ENCODE results near the gene BLMH. TPM values are rescaled to one million over a fixed set of nuclear protein-coding genes. Genes with fewer than 3 reads are reported as not detected.
"Not testable (repeated sequence)": the region's sequence is repeated elsewhere in the genome, so short reads cannot be mapped to it uniquely, and the experiment has no call there.

BLMH gene
- total and polyA plus RNA-seq, 2 experiments from 2014 or later = 36.4 to 58.7 TPM

DNA sequence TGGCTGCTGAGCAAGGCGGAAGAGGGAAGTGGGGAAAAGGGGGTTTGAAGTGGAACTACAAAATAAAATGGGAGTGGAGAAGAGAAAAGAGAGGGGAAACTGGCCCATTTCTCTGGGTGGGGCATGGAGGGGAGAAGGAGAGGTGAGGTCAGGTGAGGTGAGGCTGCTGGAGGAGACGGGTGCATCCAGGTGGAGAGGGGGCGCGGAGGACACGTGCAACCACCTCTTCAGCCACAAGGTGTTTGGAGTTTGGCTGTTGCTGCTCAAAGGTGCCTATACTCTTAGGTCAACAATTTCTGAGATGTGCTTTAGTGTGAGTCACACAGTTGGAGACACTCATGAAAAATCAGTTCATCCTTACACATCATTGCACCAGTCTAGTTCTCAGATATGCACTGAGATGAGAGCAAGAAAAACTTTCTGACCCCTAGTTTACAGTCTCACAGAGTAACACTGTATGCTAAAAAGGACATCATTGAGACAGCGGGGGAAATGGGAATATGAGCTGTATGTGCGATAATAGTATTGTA lies 61.1 kb downstream of the BLMH start:
- DNase-seq (ENCODE audit: low spot score) (no peak), ATAC-seq (peak; percentile 17)
- Mint-ChIP-seq H3K27me3 (ENCODE audit: insufficient read depth, low read depth, poor library complexity) (peaks cover 35% of the 10 kb centered on the region), H3K36me3 (ENCODE audit: low read depth) (no peaks in the 10 kb centered on the region), H3K9me3 (no peaks in the 10 kb centered on the region), H3K4me1 (peaks cover 3% of the 10 kb centered on the region; the same call in 2 of the 3 replicates), H3K27ac (no peak overlapping the region), H3K4me3 (no peak overlapping the region)
- Histone ChIP-seq H3K27me3 (ENCODE audit: insufficient read depth) (peaks cover 37% of the 10 kb centered on the region), H3K36me3 (ENCODE audit: insufficient read depth) (no peaks in the 10 kb centered on the region), H3F3A (replicated peaks; ENCODE audit: low read depth) (no peaks in the 10 kb centered on the region), H3K27ac (ENCODE audit: low read depth) (no peak overlapping the region), H3K4me2 (no peak overlapping the region), H4K20me1 (replicated peaks; ENCODE audit: insufficient read depth) (no peaks in the 10 kb centered on the region), H2AFZ (no peak overlapping the region; the same call in 1 of the 2 replicates), H3K4me3 (no peak overlapping the region), H3K9me2 (ENCODE audit: insufficient read depth) (no peaks in the 10 kb centered on the region), H3K4me1 (ENCODE audit: insufficient read depth) (peaks cover 8% of the 10 kb centered on the region; the same call in 1 of the 2 replicates), H3K79me2 (replicated peaks; ENCODE audit: insufficient read depth) (no peaks in the 10 kb centered on the region)
- TF ChIP-seq, protein P1, sequence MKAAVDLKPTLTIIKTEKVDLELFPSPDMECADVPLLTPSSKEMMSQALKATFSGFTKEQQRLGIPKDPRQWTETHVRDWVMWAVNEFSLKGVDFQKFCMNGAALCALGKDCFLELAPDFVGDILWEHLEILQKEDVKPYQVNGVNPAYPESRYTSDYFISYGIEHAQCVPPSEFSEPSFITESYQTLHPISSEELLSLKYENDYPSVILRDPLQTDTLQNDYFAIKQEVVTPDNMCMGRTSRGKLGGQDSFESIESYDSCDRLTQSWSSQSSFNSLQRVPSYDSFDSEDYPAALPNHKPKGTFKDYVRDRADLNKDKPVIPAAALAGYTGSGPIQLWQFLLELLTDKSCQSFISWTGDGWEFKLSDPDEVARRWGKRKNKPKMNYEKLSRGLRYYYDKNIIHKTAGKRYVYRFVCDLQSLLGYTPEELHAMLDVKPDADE (IDR thresholded peaks at IDR 0.05) = no peak

DNA sequence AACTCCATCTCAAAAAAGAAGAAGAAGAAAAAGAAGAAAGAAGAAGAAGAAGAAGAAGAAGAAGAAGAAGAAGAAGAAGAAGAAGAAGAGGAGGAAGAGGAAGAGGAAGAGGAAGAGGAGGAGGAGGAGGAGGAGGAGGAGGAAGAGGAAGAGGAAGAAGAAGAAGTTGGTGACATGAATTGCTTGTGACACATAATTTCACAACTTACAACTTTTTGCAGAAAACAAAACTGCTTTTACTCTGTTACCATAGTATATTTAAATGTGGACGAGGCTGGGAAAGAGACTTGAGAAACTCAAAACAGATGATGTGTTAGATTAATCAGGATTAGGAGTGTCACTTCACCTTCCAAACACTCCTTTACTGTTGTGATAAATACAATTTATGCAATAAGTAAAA lies 61.7 kb downstream of the BLMH start:
- peaks cover 30% of the 10 kb centered on the region for H3K27me3 ChIP-seq (ENCODE audit: insufficient read depth)
- H3K9me3 Mint-ChIP-seq; H3K4me2 ChIP-seq; H3K4me3 ChIP-seq; DNase-seq (ENCODE audit: low spot score); H3K4me1 Mint-ChIP-seq; H3K36me3 Mint-ChIP-seq (ENCODE audit: low read depth); H3K27ac Mint-ChIP-seq; H3K27ac ChIP-seq (ENCODE audit: low read depth); H3K36me3 ChIP-seq (ENCODE audit: insufficient read depth); H3K79me2 ChIP-seq (replicated peaks; ENCODE audit: insufficient read depth); H3K9me2 ChIP-seq (ENCODE audit: insufficient read depth); H2AFZ ChIP-seq; H3K4me1 ChIP-seq (ENCODE audit: insufficient read depth); H3K4me3 Mint-ChIP-seq; H3F3A ChIP-seq (replicated peaks; ENCODE audit: low read depth); H4K20me1 ChIP-seq (replicated peaks; ENCODE audit: insufficient read depth); ATAC-seq: not testable (repeated sequence)
- H3K27me3 Mint-ChIP-seq (ENCODE audit: insufficient read depth, low read depth, poor library complexity) = peaks cover 30% of the 10 kb centered on the region

DNA sequence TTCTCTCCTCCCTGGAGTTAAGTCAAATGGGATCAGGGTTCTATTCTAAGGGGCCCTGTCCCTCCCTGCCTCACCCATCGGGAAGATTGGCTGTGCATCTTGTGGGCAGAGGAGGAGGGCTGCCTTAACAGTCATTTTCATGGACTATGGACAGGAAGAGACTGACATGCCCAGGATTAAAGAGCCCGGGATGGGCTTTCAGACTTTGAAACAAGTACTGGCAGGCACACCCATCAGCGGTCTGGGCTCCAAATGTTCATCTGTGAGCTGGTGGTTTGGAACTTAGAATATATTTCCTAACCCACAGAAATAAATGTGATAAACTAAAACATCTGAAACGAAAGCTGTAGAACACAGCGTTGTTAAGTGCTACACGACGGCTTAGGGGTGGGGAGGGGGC lies 62.7 kb downstream of the BLMH start:
- no peaks in the 10 kb centered on the region for H3K36me3 ChIP-seq (ENCODE audit: insufficient read depth)
- Mint-ChIP-seq H3K36me3 (ENCODE audit: low read depth) (no peaks in the 10 kb centered on the region), H3K27ac (no peak overlapping the region), H3K9me3 (no peaks in the 10 kb centered on the region), H3K4me1 (peaks cover 7% of the 10 kb centered on the region), H3K4me3 (no peak overlapping the region), H3K27me3 (ENCODE audit: insufficient read depth, low read depth, poor library complexity) (peaks cover 20% of the 10 kb centered on the region)
- ATAC-seq (no peak), DNase-seq (ENCODE audit: low spot score) (no peak)
- no peaks in the 10 kb centered on the region for H3K9me2 ChIP-seq (ENCODE audit: insufficient read depth)
- H3K4me1 ChIP-seq (ENCODE audit: insufficient read depth) = no peaks in the 10 kb centered on the region
- H2AFZ ChIP-seq = no peak overlapping the region
- H3K4me3 ChIP-seq = no peak overlapping the region
- no peak overlapping the region for H3K27ac ChIP-seq (ENCODE audit: low read depth)
- no peaks in the 10 kb centered on the region for H4K20me1 ChIP-seq (replicated peaks; ENCODE audit: insufficient read depth)
- peaks cover 20% of the 10 kb centered on the region for H3K27me3 ChIP-seq (ENCODE audit: insufficient read depth)
- no peak overlapping the region for H3K4me2 ChIP-seq
- H3K79me2 ChIP-seq (replicated peaks; ENCODE audit: insufficient read depth) = no peaks in the 10 kb centered on the region
- no peaks in the 10 kb centered on the region for H3F3A ChIP-seq (replicated peaks; ENCODE audit: low read depth)
- TF ChIP-seq, protein P2, sequence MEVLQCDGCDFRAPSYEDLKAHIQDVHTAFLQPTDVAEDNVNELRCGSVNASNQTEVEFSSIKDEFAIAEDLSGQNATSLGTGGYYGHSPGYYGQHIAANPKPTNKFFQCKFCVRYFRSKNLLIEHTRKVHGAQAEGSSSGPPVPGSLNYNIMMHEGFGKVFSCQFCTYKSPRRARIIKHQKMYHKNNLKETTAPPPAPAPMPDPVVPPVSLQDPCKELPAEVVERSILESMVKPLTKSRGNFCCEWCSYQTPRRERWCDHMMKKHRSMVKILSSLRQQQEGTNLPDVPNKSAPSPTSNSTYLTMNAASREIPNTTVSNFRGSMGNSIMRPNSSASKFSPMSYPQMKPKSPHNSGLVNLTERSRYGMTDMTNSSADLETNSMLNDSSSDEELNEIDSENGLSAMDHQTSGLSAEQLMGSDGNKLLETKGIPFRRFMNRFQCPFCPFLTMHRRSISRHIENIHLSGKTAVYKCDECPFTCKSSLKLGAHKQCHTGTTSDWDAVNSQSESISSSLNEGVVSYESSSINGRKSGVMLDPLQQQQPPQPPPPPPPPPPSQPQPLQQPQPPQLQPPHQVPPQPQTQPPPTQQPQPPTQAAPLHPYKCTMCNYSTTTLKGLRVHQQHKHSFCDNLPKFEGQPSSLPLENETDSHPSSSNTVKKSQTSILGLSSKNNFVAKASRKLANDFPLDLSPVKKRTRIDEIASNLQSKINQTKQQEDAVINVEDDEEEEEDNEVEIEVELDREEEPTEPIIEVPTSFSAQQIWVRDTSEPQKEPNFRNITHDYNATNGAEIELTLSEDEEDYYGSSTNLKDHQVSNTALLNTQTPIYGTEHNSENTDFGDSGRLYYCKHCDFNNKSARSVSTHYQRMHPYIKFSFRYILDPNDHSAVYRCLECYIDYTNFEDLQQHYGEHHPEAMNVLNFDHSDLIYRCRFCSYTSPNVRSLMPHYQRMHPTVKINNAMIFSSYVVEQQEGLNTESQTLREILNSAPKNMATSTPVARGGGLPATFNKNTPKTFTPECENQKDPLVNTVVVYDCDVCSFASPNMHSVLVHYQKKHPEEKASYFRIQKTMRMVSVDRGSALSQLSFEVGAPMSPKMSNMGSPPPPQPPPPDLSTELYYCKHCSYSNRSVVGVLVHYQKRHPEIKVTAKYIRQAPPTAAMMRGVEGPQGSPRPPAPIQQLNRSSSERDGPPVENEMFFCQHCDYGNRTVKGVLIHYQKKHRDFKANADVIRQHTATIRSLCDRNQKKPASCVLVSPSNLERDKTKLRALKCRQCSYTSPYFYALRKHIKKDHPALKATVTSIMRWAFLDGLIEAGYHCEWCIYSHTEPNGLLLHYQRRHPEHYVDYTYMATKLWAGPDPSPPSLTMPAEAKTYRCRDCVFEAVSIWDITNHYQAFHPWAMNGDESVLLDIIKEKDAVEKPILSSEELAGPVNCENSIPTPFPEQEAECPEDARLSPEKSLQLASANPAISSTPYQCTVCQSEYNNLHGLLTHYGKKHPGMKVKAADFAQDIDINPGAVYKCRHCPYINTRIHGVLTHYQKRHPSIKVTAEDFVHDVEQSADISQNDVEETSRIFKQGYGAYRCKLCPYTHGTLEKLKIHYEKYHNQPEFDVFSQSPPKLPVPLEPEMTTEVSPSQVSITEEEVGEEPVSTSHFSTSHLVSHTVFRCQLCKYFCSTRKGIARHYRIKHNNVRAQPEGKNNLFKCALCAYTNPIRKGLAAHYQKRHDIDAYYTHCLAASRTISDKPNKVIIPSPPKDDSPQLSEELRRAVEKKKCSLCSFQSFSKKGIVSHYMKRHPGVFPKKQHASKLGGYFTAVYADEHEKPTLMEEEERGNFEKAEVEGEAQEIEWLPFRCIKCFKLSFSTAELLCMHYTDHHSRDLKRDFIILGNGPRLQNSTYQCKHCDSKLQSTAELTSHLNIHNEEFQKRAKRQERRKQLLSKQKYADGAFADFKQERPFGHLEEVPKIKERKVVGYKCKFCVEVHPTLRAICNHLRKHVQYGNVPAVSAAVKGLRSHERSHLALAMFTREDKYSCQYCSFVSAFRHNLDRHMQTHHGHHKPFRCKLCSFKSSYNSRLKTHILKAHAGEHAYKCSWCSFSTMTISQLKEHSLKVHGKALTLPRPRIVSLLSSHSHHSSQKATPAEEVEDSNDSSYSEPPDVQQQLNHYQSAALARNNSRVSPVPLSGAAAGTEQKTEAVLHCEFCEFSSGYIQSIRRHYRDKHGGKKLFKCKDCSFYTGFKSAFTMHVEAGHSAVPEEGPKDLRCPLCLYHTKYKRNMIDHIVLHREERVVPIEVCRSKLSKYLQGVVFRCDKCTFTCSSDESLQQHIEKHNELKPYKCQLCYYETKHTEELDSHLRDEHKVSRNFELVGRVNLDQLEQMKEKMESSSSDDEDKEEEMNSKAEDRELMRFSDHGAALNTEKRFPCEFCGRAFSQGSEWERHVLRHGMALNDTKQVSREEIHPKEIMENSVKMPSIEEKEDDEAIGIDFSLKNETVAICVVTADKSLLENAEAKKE (CRISPR knock-in tag; IDR thresholded peaks at IDR 0.05) = no peak
- TF ChIP-seq, protein P3, sequence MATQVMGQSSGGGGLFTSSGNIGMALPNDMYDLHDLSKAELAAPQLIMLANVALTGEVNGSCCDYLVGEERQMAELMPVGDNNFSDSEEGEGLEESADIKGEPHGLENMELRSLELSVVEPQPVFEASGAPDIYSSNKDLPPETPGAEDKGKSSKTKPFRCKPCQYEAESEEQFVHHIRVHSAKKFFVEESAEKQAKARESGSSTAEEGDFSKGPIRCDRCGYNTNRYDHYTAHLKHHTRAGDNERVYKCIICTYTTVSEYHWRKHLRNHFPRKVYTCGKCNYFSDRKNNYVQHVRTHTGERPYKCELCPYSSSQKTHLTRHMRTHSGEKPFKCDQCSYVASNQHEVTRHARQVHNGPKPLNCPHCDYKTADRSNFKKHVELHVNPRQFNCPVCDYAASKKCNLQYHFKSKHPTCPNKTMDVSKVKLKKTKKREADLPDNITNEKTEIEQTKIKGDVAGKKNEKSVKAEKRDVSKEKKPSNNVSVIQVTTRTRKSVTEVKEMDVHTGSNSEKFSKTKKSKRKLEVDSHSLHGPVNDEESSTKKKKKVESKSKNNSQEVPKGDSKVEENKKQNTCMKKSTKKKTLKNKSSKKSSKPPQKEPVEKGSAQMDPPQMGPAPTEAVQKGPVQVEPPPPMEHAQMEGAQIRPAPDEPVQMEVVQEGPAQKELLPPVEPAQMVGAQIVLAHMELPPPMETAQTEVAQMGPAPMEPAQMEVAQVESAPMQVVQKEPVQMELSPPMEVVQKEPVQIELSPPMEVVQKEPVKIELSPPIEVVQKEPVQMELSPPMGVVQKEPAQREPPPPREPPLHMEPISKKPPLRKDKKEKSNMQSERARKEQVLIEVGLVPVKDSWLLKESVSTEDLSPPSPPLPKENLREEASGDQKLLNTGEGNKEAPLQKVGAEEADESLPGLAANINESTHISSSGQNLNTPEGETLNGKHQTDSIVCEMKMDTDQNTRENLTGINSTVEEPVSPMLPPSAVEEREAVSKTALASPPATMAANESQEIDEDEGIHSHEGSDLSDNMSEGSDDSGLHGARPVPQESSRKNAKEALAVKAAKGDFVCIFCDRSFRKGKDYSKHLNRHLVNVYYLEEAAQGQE (IDR thresholded peaks at IDR 0.05; ENCODE audit: unreplicated experiment) = no peak
- no peak for TF ChIP-seq CREB1 (CRISPR knock-in tag; IDR thresholded peaks at IDR 0.05; ENCODE audit: low read depth)
- no peak for TF ChIP-seq EZH2phosphoT487 (IDR thresholded peaks at IDR 0.05; ENCODE audit: unreplicated experiment)
- no peak for TF ChIP-seq POLR2AphosphoS5 (IDR thresholded peaks at IDR 0.05; ENCODE audit: low read depth)
